ENCODE data around the gene FBXW11. TPM values are rescaled to one million over a fixed set of nuclear protein-coding genes. Genes with fewer than 3 reads are reported as not detected.

FBXW11 gene
- total and polyA plus RNA-seq, 2 of the 8 experiments (the other 6 are each of a cell fraction or from before 2014, with no cell fraction given) = 45.0 to 75.6 TPM

DNA sequence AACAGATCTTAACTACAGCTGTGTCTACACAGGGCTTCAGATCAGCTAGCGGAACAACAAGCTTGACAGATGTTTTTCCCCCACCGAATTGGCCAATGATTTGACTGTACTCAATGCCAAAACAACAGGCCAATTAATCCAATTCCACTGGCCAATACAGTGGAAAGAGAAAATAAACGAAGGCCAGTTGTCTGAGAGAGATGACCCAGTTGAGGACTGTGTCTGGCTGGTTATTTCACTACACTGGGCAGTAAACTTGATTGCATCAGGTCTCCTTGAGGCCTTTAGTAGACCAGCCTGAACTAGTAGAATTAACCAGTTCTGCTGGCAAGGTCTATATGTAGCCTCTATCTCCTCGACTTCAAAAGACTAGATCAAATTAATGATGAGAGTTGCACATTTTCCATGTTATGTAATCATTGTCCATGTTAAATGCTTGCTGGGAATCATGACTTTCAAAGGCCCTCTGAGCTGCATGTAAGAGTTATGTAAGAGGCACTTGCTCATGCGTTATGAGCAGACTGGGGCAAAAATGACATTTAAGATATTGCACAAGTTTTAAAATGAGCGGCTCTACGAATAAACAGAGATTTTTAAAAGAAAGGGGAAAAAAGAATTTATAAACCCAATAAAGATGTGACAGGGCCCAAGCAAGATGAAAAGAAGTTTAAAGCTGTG lies 192.5 kb downstream of the FBXW11 start (continued):
- no peak for TF ChIP-seq RNF2 (IDR thresholded peaks at IDR 0.05; ENCODE audit: borderline replicate concordance, low read depth, low read length, missing control alignments, poor library complexity, severe bottlenecking)

Measured in H1 (cell line).